Neuronal stem cell (in vitro differentiated cells): ENCODE results near the gene ZNF423.

Experiments used
- DNase-seq: peaks from one replicate; pipeline ENCODE4 v3.0.0-alpha.2; 2013; ENCODE audit warnings: low spot score
- H2AFZ ChIP-seq: one replicate; pipeline ENCODE4 v1.6.1; 2013; ENCODE audit warnings: mild to moderate bottlenecking, low read length, inconsistent platforms
- H2AK5ac ChIP-seq: 2 replicates; pipeline ENCODE4 v1.6.1; 2013; ENCODE audit warnings: low read depth, mild to moderate bottlenecking, inconsistent platforms, low read length, moderate library complexity, mixed read lengths
- H2BK120ac ChIP-seq: 2 replicates; pipeline ENCODE4 v1.6.1; 2013; ENCODE audit warnings: low read depth, mild to moderate bottlenecking, inconsistent platforms, low read length, moderate library complexity, mixed read lengths
- H2BK12ac ChIP-seq: one replicate; pipeline ENCODE4 v1.6.1; 2013; ENCODE audit warnings: low read length, inconsistent platforms
- H2BK15ac ChIP-seq: 2 replicates; pipeline ENCODE4 v1.6.1; 2013; ENCODE audit warnings: mild to moderate bottlenecking, low read length, inconsistent platforms, mixed read lengths
- H2BK5ac ChIP-seq: one replicate; pipeline ENCODE4 v1.6.1; 2013; ENCODE audit warnings: inconsistent platforms, mild to moderate bottlenecking, low read length, moderate library complexity
- H3K14ac ChIP-seq: one replicate; pipeline ENCODE4 v1.6.1; 2013; ENCODE audit warnings: low read length, inconsistent platforms
- H3K18ac ChIP-seq: 2 replicates; pipeline ENCODE4 v1.6.1; 2013; ENCODE audit warnings: low read length, inconsistent platforms
- H3K23ac ChIP-seq: 2 replicates; pipeline ENCODE4 v1.6.1; 2013; ENCODE audit warnings: low read depth, mild to moderate bottlenecking, mixed read lengths, low read length, inconsistent platforms; ENCODE audit not compliant: poor library complexity
- H3K27ac ChIP-seq: replicated peaks from 3 replicates; pipeline ENCODE4 v1.5.1; 2013; ENCODE audit warnings: low read length, inconsistent platforms
- H3K27me3 ChIP-seq, 3 experiments: 2 replicates each; pipeline ENCODE4 v1.6.1; 2013; ENCODE audit warnings: low read length in 3 of 3, mild to moderate bottlenecking in 2 of 3, inconsistent platforms in 1 of 3, low read depth in 1 of 3, mixed read lengths in 1 of 3, moderate library complexity in 1 of 3; ENCODE audit not compliant: control insufficient read depth in 3 of 3, insufficient read depth in 3 of 3
- H3K36me3 ChIP-seq, 2 donors: replicated peaks in 1 of 2; 2 replicates each; pipeline ENCODE4 v1.6.1; 2013; ENCODE audit warnings: low read length in 2 of 2; ENCODE audit not compliant: control insufficient read depth in 2 of 2, insufficient read depth in 2 of 2
- H3K4ac ChIP-seq: 2 replicates; pipeline ENCODE4 v1.6.1; 2013; ENCODE audit warnings: inconsistent platforms, mild to moderate bottlenecking, low read length, moderate library complexity
- H3K4me1 ChIP-seq, 2 donors: 1 replicate in 1 of 2; 2 replicates in 1 of 2; pipeline ENCODE4 v1.6.1; 2013; ENCODE audit warnings: low read length in 2 of 2, low read depth in 1 of 2; ENCODE audit not compliant: control insufficient read depth in 2 of 2, insufficient read depth in 1 of 2
- H3K4me2 ChIP-seq: one replicate; pipeline ENCODE4 v1.6.1; 2013; ENCODE audit warnings: mild to moderate bottlenecking, low read length, inconsistent platforms; ENCODE audit not compliant: insufficient read depth, poor library complexity, severe bottlenecking
- H3K4me3 ChIP-seq, 2 donors: 2 replicates each; pipeline ENCODE4 v1.5.1; 2013; ENCODE audit warnings: low read length in 2 of 2, mild to moderate bottlenecking in 2 of 2, inconsistent platforms in 1 of 2, moderate library complexity in 1 of 2
- H3K79me1 ChIP-seq: one replicate; pipeline ENCODE4 v1.6.1; 2013; ENCODE audit warnings: low read depth, mild to moderate bottlenecking, inconsistent platforms, low read length, moderate library complexity
- H3K9ac ChIP-seq: one replicate; pipeline ENCODE4 v1.6.1; 2013; ENCODE audit warnings: mild to moderate bottlenecking, low read depth, low read length, inconsistent platforms; ENCODE audit not compliant: poor library complexity
- H3K9me3 ChIP-seq, 2 donors: replicated peaks in 1 of 2; 2 replicates each; pipeline versions ENCODE3 to v1.6.1; 2013; ENCODE audit warnings: low read length in 2 of 2, mild to moderate bottlenecking in 2 of 2, inconsistent platforms in 1 of 2, low read depth in 1 of 2, mixed read lengths in 1 of 2, moderate library complexity in 1 of 2; ENCODE audit not compliant: control insufficient read depth in 2 of 2, insufficient read depth in 1 of 2
- H4K8ac ChIP-seq: one replicate; pipeline ENCODE4 v1.6.1; 2013; ENCODE audit warnings: low read depth, mild to moderate bottlenecking, inconsistent platforms, low read length, moderate library complexity
- H4K91ac ChIP-seq: one replicate; pipeline ENCODE4 v1.6.1; 2013; ENCODE audit warnings: low read length, low read depth, mild to moderate bottlenecking, inconsistent platforms; ENCODE audit not compliant: poor library complexity
- WGBS, 2 donors: extraction: QIAGEN DNeasy Blood & Tissue Kit; methylation state at CpG; one replicate each; pipeline ENCODE4 v1.1.7; 2013; ENCODE audit warnings: missing lambda C conversion rate in 2 of 2, mixed read lengths in 1 of 2; ENCODE audit not compliant: insufficient read length in 2 of 2, insufficient replicate concordance in 1 of 2; ENCODE audit errors: extremely low coverage in 2 of 2; 5-methylcytosine and 5-hydroxymethylcytosine counted together

ZNF423 gene

GRCh38 chr16:49846800-49847199, 9.1 kb downstream of the ZNF423 start:
- no peak overlapping the region for H2AFZ ChIP-seq
- H2BK5ac ChIP-seq: no peak overlapping the region
- H3K9ac ChIP-seq: no peak overlapping the region
- no peaks in the 10 kb centered on the region for H3K9me3 ChIP-seq
- no peak overlapping the region for H2BK12ac ChIP-seq
- no peak overlapping the region for H3K14ac ChIP-seq
- H3K27me3 ChIP-seq: no peaks in the 10 kb centered on the region
- no CpG with 5 or more reads among the region's 2 CpGs for WGBS, 2 donors
- no peak overlapping the region for H3K27ac ChIP-seq
- H3K4me3 ChIP-seq: no peak overlapping the region
- H3K4me1 ChIP-seq: peaks cover 13 to 49% of the 10 kb centered on the region in 2 donors
- no peak overlapping the region for H2BK15ac ChIP-seq
- H3K4ac ChIP-seq: no peak overlapping the region
- H2AK5ac ChIP-seq: no peak overlapping the region
- no peak overlapping the region for H3K23ac ChIP-seq
- H3K18ac ChIP-seq: no peak overlapping the region
- H4K91ac ChIP-seq: no peak overlapping the region
- no peak overlapping the region for H3K4me2 ChIP-seq
- H3K79me1 ChIP-seq: no peaks in the 10 kb centered on the region
- no peak overlapping the region for H2BK120ac ChIP-seq
- H3K36me3 ChIP-seq: peaks cover 2 to 38% of the 10 kb centered on the region in 2 donors
- H4K8ac ChIP-seq: no peak overlapping the region
- DNase-seq: no peak

- H4K8ac ChIP-seq: no peak overlapping the region
- H3K27me3 ChIP-seq: no peaks in the 10 kb centered on the region
- WGBS, 2 donors: no CpG with 5 or more reads among the region's 6 CpGs
- H2BK5ac ChIP-seq: no peak overlapping the region
- H3K23ac ChIP-seq: no peak overlapping the region
- H2AK5ac ChIP-seq: no peak overlapping the region
- H4K91ac ChIP-seq: no peak overlapping the region
- no peak for DNase-seq
- H3K36me3 ChIP-seq: peaks cover 2 to 39% of the 10 kb centered on the region in 2 donors
- no peak overlapping the region for H2BK12ac ChIP-seq
- H3K4ac ChIP-seq: no peak overlapping the region
- no peak overlapping the region for H2AFZ ChIP-seq
- H2BK120ac ChIP-seq: no peak overlapping the region
- no peak overlapping the region for H3K27ac ChIP-seq
- H3K4me3 ChIP-seq: no peak overlapping the region
- no peaks in the 10 kb centered on the region for H3K9me3 ChIP-seq
- H2BK15ac ChIP-seq: no peak overlapping the region
- peaks cover 5 to 25% of the 10 kb centered on the region in 2 donors for H3K4me1 ChIP-seq
- H3K9ac ChIP-seq: no peak overlapping the region
- H3K14ac ChIP-seq: no peak overlapping the region
- H3K18ac ChIP-seq: no peak overlapping the region
- H3K79me1 ChIP-seq: peaks cover 7% of the 10 kb centered on the region
- H3K4me2 ChIP-seq: no peak overlapping the region
Observed at GRCh38 chr16:49844359-49844758, 11.6 kb downstream of the ZNF423 start.

- H2AK5ac ChIP-seq: no peak overlapping the region
- H2BK12ac ChIP-seq: no peak overlapping the region
- peaks cover 9 to 22% of the 10 kb centered on the region in 2 donors for H3K4me1 ChIP-seq
- no peak overlapping the region for H4K91ac ChIP-seq
- no peak overlapping the region for H3K4ac ChIP-seq
- no peak for DNase-seq
- no peak overlapping the region for H3K14ac ChIP-seq
- H3K9me3 ChIP-seq: no peaks in the 10 kb centered on the region
- no CpG with 5 or more reads among the region's 8 CpGs for WGBS, 2 donors
- peaks cover 2 to 34% of the 10 kb centered on the region in 2 donors for H3K36me3 ChIP-seq
- H3K23ac ChIP-seq: no peak overlapping the region
- H2AFZ ChIP-seq: no peak overlapping the region
- no peak overlapping the region for H4K8ac ChIP-seq
- no peak overlapping the region for H3K27ac ChIP-seq
- no peak overlapping the region for H3K4me2 ChIP-seq
- H3K9ac ChIP-seq: no peak overlapping the region
- H2BK5ac ChIP-seq: no peak overlapping the region
- peaks cover 10% of the 10 kb centered on the region for H3K79me1 ChIP-seq
- no peak overlapping the region for H2BK15ac ChIP-seq
- no peaks in the 10 kb centered on the region for H3K27me3 ChIP-seq
- H2BK120ac ChIP-seq: no peak overlapping the region
- H3K18ac ChIP-seq: no peak overlapping the region
- no peak overlapping the region for H3K4me3 ChIP-seq
Observed at GRCh38 chr16:49843758-49844157, 12.2 kb downstream of the ZNF423 start.

- H2AFZ ChIP-seq: no peak overlapping the region
- H3K14ac ChIP-seq: no peak overlapping the region
Observed at GRCh38 chr16:49842972-49843371, 12.9 kb downstream of the ZNF423 start.

More at GRCh38 chr16:49842972-49843371, 12.9 kb downstream of the ZNF423 start:
- Histone ChIP-seq H3K9ac (no peak overlapping the region), H2BK12ac (no peak overlapping the region), H3K4me2 (no peak overlapping the region), H3K27me3 (no peaks in the 10 kb centered on the region), H3K4me1 (peaks cover 13 to 20% of the 10 kb centered on the region in 2 donors), H2BK120ac (no peak overlapping the region), H3K36me3 (peaks cover 2 to 30% of the 10 kb centered on the region in 2 donors), H2AK5ac (no peak overlapping the region), H3K23ac (no peak overlapping the region), H3K4ac (no peak overlapping the region), H3K18ac (no peak overlapping the region), H4K91ac (no peak overlapping the region), H3K79me1 (peaks cover 14% of the 10 kb centered on the region), H2BK5ac (no peak overlapping the region), H4K8ac (no peak overlapping the region), H2BK15ac (no peak overlapping the region), H3K27ac (no peak overlapping the region), H3K4me3 (no peak overlapping the region), H3K9me3 (no peaks in the 10 kb centered on the region)
- no CpG with 5 or more reads among the region's 4 CpGs for WGBS, 2 donors
- DNase-seq: no peak
